GM23338 (cell line): ENCODE measurements around the gene UBE3C. TPM values are rescaled to one million over a fixed set of nuclear protein-coding genes. Genes with fewer than 3 reads are reported as not detected.

Experiments used
- ATAC-seq: fragments of 200-7000 bp; cut with Tn5 transposase; 3 replicates; pipeline ENCODE4 v1.9.1; 2020
- DNase-seq: peaks from one replicate; pipeline ENCODE4 v3.0.0-alpha.2; 2015; ENCODE audit warnings: low spot score
- H2AFZ ChIP-seq: fragments of 200-600 bp; sonication (generic); 2 replicates; pipeline ENCODE4 v1.8.0; 2016; ENCODE audit warnings: antibody characterized with exemption, mild to moderate bottlenecking, moderate library complexity
- H3F3A ChIP-seq: fragments of 200-600 bp; sonication (generic); replicated peaks from 2 replicates; pipeline ENCODE4 v1.8.0; 2017; ENCODE audit warnings: antibody characterized with exemption, mixed run types, low read depth
- H3K27ac ChIP-seq: fragments of 200-600 bp; sonication (generic); 2 replicates; pipeline ENCODE4 v1.6.1; 2016; ENCODE audit warnings: low read depth
- H3K27me3 ChIP-seq: fragments of 200-600 bp; sonication (generic); 2 replicates; pipeline ENCODE4 v1.8.0; 2016; ENCODE audit warnings: mild to moderate bottlenecking, mixed run types, moderate library complexity; ENCODE audit not compliant: insufficient read depth
- H3K36me3 ChIP-seq: fragments of 200-600 bp; sonication (generic); 2 replicates; pipeline ENCODE4 v1.8.0; 2016; ENCODE audit warnings: mild to moderate bottlenecking; ENCODE audit not compliant: insufficient read depth
- H3K4me1 ChIP-seq: fragments of 200-600 bp; sonication (generic); 2 replicates; pipeline ENCODE4 v1.8.0; 2016; ENCODE audit warnings: mild to moderate bottlenecking, moderate library complexity; ENCODE audit not compliant: insufficient read depth
- H3K4me2 ChIP-seq: fragments of 200-600 bp; sonication (generic); 2 replicates; pipeline ENCODE4 v1.7.1; 2017; ENCODE audit warnings: mixed run types
- H3K4me3 ChIP-seq: fragments of 200-600 bp; sonication (generic); 2 replicates; pipeline ENCODE4 v1.6.1; 2016; ENCODE audit warnings: mixed run types
- H3K79me2 ChIP-seq: fragments of 200-600 bp; sonication (generic); replicated peaks from 2 replicates; pipeline ENCODE4 v1.8.0; 2017; ENCODE audit warnings: mild to moderate bottlenecking; ENCODE audit not compliant: insufficient read depth
- H3K9me2 ChIP-seq: fragments of 200-600 bp; sonication (generic); 2 replicates; pipeline ENCODE4 v1.8.0; 2017; ENCODE audit not compliant: insufficient read depth
- H4K20me1 ChIP-seq: fragments of 200-600 bp; sonication (generic); replicated peaks from 2 replicates; pipeline ENCODE4 v1.8.0; 2017; ENCODE audit warnings: mild to moderate bottlenecking; ENCODE audit not compliant: insufficient read depth
- H3K27ac Mint-ChIP-seq: 2 replicates; pipeline ENCODE4 v1.8.0; 2020; ENCODE audit warnings: inconsistent platforms, mild to moderate bottlenecking, moderate library complexity, mixed read lengths
- H3K27me3 Mint-ChIP-seq: 3 replicates; pipeline ENCODE4 v1.8.0; 2022; ENCODE audit warnings: low read depth, mild to moderate bottlenecking, moderate library complexity, mixed read lengths, inconsistent platforms; ENCODE audit not compliant: insufficient read depth, poor library complexity
- H3K36me3 Mint-ChIP-seq: 3 replicates; pipeline ENCODE4 v1.8.0; 2021; ENCODE audit warnings: low read depth, mild to moderate bottlenecking, inconsistent platforms, moderate library complexity, mixed read lengths
- H3K4me1 Mint-ChIP-seq: 3 replicates; pipeline ENCODE4 v1.8.0; 2020; ENCODE audit warnings: mild to moderate bottlenecking, inconsistent platforms, mixed read lengths
- H3K4me3 Mint-ChIP-seq: 3 replicates; pipeline ENCODE4 v1.8.0; 2021; ENCODE audit warnings: moderate library complexity, mild to moderate bottlenecking, inconsistent platforms, mixed read lengths
- H3K9me3 Mint-ChIP-seq: 3 replicates; pipeline ENCODE4 v1.8.0; 2020; ENCODE audit warnings: moderate library complexity, mild to moderate bottlenecking, inconsistent platforms, mixed read lengths
- CREB1 ChIP-seq: fragments of 250-450 bp; sonication (Bioruptor Pico); IDR thresholded peaks from 2 replicates; pipeline ENCODE4 v1.5.0; 2020; ENCODE audit warnings: low read depth, mild to moderate bottlenecking, moderate library complexity
- EZH2 ChIP-seq: fragments of 200-600 bp; sonication (generic); IDR thresholded peaks from one replicate; pipeline ENCODE4 v1.8.0; 2017; ENCODE audit warnings: antibody characterized with exemption, mild to moderate bottlenecking, low read depth; ENCODE audit not compliant: unreplicated experiment
- EZH2phosphoT487 ChIP-seq: fragments of 200-600 bp; sonication (generic); IDR thresholded peaks from one replicate; pipeline ENCODE4 v1.8.1; 2018; ENCODE audit warnings: antibody characterized with exemption; ENCODE audit not compliant: unreplicated experiment
- JUNB ChIP-seq: IDR thresholded peaks from one replicate; pipeline ENCODE4 v1.6.1; 2016; ENCODE audit warnings: antibody characterized with exemption; ENCODE audit not compliant: unreplicated experiment
- NANOG ChIP-seq: IDR thresholded peaks from 2 replicates; pipeline ENCODE4 v1.6.1; 2016; ENCODE audit warnings: antibody characterized with exemption, borderline replicate concordance
- POLR2AphosphoS5 ChIP-seq: IDR thresholded peaks from 2 replicates; pipeline ENCODE4 v1.6.1; 2016; ENCODE audit warnings: antibody characterized with exemption, low read depth
- STAT1 ChIP-seq: IDR thresholded peaks from one replicate; pipeline ENCODE4 v1.6.1; 2016; ENCODE audit warnings: antibody characterized with exemption; ENCODE audit not compliant: unreplicated experiment
- ZNF114 ChIP-seq: fragments of 250-450 bp; sonication (Bioruptor Pico); IDR thresholded peaks from 2 replicates; pipeline ENCODE4 v1.5.0; 2020; ENCODE audit warnings: mild to moderate bottlenecking, moderate library complexity
- ZNF331 ChIP-seq: fragments of 250-450 bp; sonication (Bioruptor Pico); IDR thresholded peaks from 2 replicates; pipeline ENCODE4 v1.5.0; 2020; ENCODE audit warnings: low read depth, mild to moderate bottlenecking, moderate library complexity
- polyA plus RNA-seq: library from polyadenylated mRNA; unstranded; fragments of >200 nt; fragmentation: Nextera tagmentation; extraction: Ambion mirVana; gene quantifications from 2 replicates; pipeline ENCODE4 v1.2.1, GENCODE V29; 2016
- total RNA-seq: library from RNA; depleted of rRNA; stranded (reverse); fragments of >200 nt; shearing (Covaris generic); gene quantifications from 2 replicates; pipeline ENCODE4 v1.2.3, GENCODE V29; 2014
- TF ChIP-seq, protein P1 (sequence below): fragments of 250-450 bp; sonication (Bioruptor Pico); IDR thresholded peaks from 2 replicates; pipeline ENCODE4 v1.5.0; 2020; ENCODE audit warnings: mild to moderate bottlenecking, moderate library complexity

UBE3C gene
- total and polyA plus RNA-seq, 2 experiments from 2014 or later, result 16.8 to 76.9 TPM

- no peak overlapping the region for H3K27ac Mint-ChIP-seq
- no peak overlapping the region for H3K4me3 Mint-ChIP-seq
- no peaks in the 10 kb centered on the region for H3K27me3 ChIP-seq
- H3K4me3 ChIP-seq, result no peak overlapping the region
- DNase-seq (no peak), ATAC-seq (no peak)
- TF ChIP-seq, protein P1, sequence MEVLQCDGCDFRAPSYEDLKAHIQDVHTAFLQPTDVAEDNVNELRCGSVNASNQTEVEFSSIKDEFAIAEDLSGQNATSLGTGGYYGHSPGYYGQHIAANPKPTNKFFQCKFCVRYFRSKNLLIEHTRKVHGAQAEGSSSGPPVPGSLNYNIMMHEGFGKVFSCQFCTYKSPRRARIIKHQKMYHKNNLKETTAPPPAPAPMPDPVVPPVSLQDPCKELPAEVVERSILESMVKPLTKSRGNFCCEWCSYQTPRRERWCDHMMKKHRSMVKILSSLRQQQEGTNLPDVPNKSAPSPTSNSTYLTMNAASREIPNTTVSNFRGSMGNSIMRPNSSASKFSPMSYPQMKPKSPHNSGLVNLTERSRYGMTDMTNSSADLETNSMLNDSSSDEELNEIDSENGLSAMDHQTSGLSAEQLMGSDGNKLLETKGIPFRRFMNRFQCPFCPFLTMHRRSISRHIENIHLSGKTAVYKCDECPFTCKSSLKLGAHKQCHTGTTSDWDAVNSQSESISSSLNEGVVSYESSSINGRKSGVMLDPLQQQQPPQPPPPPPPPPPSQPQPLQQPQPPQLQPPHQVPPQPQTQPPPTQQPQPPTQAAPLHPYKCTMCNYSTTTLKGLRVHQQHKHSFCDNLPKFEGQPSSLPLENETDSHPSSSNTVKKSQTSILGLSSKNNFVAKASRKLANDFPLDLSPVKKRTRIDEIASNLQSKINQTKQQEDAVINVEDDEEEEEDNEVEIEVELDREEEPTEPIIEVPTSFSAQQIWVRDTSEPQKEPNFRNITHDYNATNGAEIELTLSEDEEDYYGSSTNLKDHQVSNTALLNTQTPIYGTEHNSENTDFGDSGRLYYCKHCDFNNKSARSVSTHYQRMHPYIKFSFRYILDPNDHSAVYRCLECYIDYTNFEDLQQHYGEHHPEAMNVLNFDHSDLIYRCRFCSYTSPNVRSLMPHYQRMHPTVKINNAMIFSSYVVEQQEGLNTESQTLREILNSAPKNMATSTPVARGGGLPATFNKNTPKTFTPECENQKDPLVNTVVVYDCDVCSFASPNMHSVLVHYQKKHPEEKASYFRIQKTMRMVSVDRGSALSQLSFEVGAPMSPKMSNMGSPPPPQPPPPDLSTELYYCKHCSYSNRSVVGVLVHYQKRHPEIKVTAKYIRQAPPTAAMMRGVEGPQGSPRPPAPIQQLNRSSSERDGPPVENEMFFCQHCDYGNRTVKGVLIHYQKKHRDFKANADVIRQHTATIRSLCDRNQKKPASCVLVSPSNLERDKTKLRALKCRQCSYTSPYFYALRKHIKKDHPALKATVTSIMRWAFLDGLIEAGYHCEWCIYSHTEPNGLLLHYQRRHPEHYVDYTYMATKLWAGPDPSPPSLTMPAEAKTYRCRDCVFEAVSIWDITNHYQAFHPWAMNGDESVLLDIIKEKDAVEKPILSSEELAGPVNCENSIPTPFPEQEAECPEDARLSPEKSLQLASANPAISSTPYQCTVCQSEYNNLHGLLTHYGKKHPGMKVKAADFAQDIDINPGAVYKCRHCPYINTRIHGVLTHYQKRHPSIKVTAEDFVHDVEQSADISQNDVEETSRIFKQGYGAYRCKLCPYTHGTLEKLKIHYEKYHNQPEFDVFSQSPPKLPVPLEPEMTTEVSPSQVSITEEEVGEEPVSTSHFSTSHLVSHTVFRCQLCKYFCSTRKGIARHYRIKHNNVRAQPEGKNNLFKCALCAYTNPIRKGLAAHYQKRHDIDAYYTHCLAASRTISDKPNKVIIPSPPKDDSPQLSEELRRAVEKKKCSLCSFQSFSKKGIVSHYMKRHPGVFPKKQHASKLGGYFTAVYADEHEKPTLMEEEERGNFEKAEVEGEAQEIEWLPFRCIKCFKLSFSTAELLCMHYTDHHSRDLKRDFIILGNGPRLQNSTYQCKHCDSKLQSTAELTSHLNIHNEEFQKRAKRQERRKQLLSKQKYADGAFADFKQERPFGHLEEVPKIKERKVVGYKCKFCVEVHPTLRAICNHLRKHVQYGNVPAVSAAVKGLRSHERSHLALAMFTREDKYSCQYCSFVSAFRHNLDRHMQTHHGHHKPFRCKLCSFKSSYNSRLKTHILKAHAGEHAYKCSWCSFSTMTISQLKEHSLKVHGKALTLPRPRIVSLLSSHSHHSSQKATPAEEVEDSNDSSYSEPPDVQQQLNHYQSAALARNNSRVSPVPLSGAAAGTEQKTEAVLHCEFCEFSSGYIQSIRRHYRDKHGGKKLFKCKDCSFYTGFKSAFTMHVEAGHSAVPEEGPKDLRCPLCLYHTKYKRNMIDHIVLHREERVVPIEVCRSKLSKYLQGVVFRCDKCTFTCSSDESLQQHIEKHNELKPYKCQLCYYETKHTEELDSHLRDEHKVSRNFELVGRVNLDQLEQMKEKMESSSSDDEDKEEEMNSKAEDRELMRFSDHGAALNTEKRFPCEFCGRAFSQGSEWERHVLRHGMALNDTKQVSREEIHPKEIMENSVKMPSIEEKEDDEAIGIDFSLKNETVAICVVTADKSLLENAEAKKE (CRISPR knock-in tag), result no peak
- TF ChIP-seq ZNF114 (CRISPR knock-in tag) (no peak), NANOG (no peak), CREB1 (no peak), JUNB (no peak), POLR2AphosphoS5 (no peak), STAT1 (no peak), EZH2 (no peak), EZH2phosphoT487 (no peak), ZNF331 (no peak)
- H3K27me3 Mint-ChIP-seq, result peaks cover 10% of the 10 kb centered on the region
- H3K9me3 Mint-ChIP-seq, result no peaks in the 10 kb centered on the region
- no peaks in the 10 kb centered on the region for H3K9me2 ChIP-seq
- H3F3A ChIP-seq, result no peaks in the 10 kb centered on the region
- H3K4me1 ChIP-seq, result no peaks in the 10 kb centered on the region
- no peaks in the 10 kb centered on the region for H3K36me3 Mint-ChIP-seq
- H3K4me1 Mint-ChIP-seq, result no peaks in the 10 kb centered on the region
- no peak overlapping the region for H2AFZ ChIP-seq
- no peak overlapping the region for H3K27ac ChIP-seq
- no peak overlapping the region for H3K4me2 ChIP-seq
- H4K20me1 ChIP-seq, result no peaks in the 10 kb centered on the region
- no peaks in the 10 kb centered on the region for H3K79me2 ChIP-seq
- no peaks in the 10 kb centered on the region for H3K36me3 ChIP-seq
Measured at GRCh38 chr7:157129200-157129599, 9.5 kb upstream of the UBE3C start.
